ENCODE data around the gene PDE12. TPM values are rescaled to one million over a fixed set of nuclear protein-coding genes. Genes with fewer than 3 reads are reported as not detected.

The PDE12 gene
- total and polyA plus RNA-seq, 2 of the 13 experiments (the other 11 are each of a cell fraction or from before 2014, with no cell fraction given) = 9.0 to 17.8 TPM

- TF ChIP-seq KLF6 (CRISPR knock-in tag; IDR thresholded peaks at IDR 0.05) (peak; percentile 84; the same call in 1 of the 2 replicates), ZNF784 (CRISPR knock-in tag; IDR thresholded peaks at IDR 0.05; ENCODE audit: borderline replicate concordance) (peak; percentile 71; the same call in 1 of the 2 replicates), TOE1 (CRISPR knock-in tag; IDR thresholded peaks at IDR 0.05) (peak; percentile 47; the same call in 1 of the 2 replicates), EP300 (IDR thresholded peaks at IDR 0.05; ENCODE audit: low read depth in 2 of 2, low read length in 2 of 2) (peak in 1 of 2 experiments; percentile 82; a peak in 2 of 4 replicates), EP300 (CRISPR knock-in tag; IDR thresholded peaks at IDR 0.05; ENCODE audit: borderline replicate concordance) (peak; percentile 61; the same call in 1 of the 2 replicates), ZNF598 (CRISPR knock-in tag; IDR thresholded peaks at IDR 0.05; ENCODE audit: borderline replicate concordance) (0 out of 2 replicates have a peak, but pooled peaks have one; percentile 63), KDM4B (CRISPR knock-in tag; IDR thresholded peaks at IDR 0.05) (no peak; the same call in 1 of the 2 replicates), RCOR2 (CRISPR knock-in tag; IDR thresholded peaks at IDR 0.05) (peak; percentile 69; the same call in 1 of the 2 replicates), KDM3A (CRISPR knock-in tag; IDR thresholded peaks at IDR 0.05; ENCODE audit: low read depth) (no peak), ZNF879 (CRISPR knock-in tag; IDR thresholded peaks at IDR 0.05) (no peak), DMAP1 (CRISPR knock-in tag; IDR thresholded peaks at IDR 0.05) (peak; percentile 97), FOXK1 (CRISPR knock-in tag; IDR thresholded peaks at IDR 0.05; ENCODE audit: borderline replicate concordance, low read depth) (peak; percentile 91), ZNF292 (CRISPR knock-in tag; IDR thresholded peaks at IDR 0.05; ENCODE audit: borderline replicate concordance, low read depth) (no peak), REXO4 (CRISPR knock-in tag; IDR thresholded peaks at IDR 0.05; ENCODE audit: borderline replicate concordance) (0 out of 2 replicates have a peak, but pooled peaks have one; percentile 56), ZBTB21 (CRISPR knock-in tag; IDR thresholded peaks at IDR 0.05) (no peak; the same call in 1 of the 2 replicates), ZNF773 (CRISPR knock-in tag; IDR thresholded peaks at IDR 0.05; ENCODE audit: borderline replicate concordance) (no peak; the same call in 1 of the 2 replicates), ZIK1 (CRISPR knock-in tag; IDR thresholded peaks at IDR 0.05; ENCODE audit: borderline replicate concordance, low read depth) (peak; percentile 69; the same call in 1 of the 2 replicates), RBAK (CRISPR knock-in tag; IDR thresholded peaks at IDR 0.05) (no peak), BCL6 (CRISPR knock-in tag; IDR thresholded peaks at IDR 0.05) (peak; percentile 62), ZNF280D (CRISPR knock-in tag; IDR thresholded peaks at IDR 0.05) (peak; percentile 90; the same call in 1 of the 2 replicates), AHR (CRISPR knock-in tag; IDR thresholded peaks at IDR 0.05) (0 out of 2 replicates have a peak, but pooled peaks have one; percentile 87), ZNF614 (CRISPR knock-in tag; IDR thresholded peaks at IDR 0.05; ENCODE audit: borderline replicate concordance) (peak; percentile 85; the same call in 1 of the 2 replicates), TEF (CRISPR knock-in tag; IDR thresholded peaks at IDR 0.05) (no peak; the same call in 1 of the 2 replicates), ZNF143 (CRISPR knock-in tag; IDR thresholded peaks at IDR 0.05) (no peak)
Measured at GRCh38 chr3:57555738-57556458, at the start of gene PDE12 (continued).

All from HepG2 (cell line).